Mucosa of stomach (tissue), 1 donor: Measurements from ENCODE around the gene CXCL5.
"Not testable (repeated sequence)": the region's sequence is repeated elsewhere in the genome, so short reads cannot be mapped to it uniquely, and the experiment has no call there.

ENCODE experiments used
- H3K27me3 ChIP-seq: one replicate; pipeline ENCODE4 v1.7.0; 2013; ENCODE audit warnings: mild to moderate bottlenecking, low read length; ENCODE audit not compliant: control insufficient read depth, insufficient read depth
- H3K36me3 ChIP-seq: one replicate; pipeline ENCODE4 v1.7.0; 2013; ENCODE audit warnings: low read length; ENCODE audit not compliant: control insufficient read depth, insufficient read depth
- H3K4me1 ChIP-seq: one replicate; pipeline ENCODE4 v1.7.0; 2013; ENCODE audit warnings: mild to moderate bottlenecking, low read length; ENCODE audit not compliant: control insufficient read depth, insufficient read depth
- H3K4me3 ChIP-seq: one replicate; pipeline ENCODE4 v1.7.0; 2013; ENCODE audit warnings: low read length
- H3K9ac ChIP-seq: one replicate; pipeline ENCODE4 v1.7.0; 2013; ENCODE audit warnings: mild to moderate bottlenecking, low read length, moderate library complexity
- H3K9me3 ChIP-seq: one replicate; pipeline ENCODE4 v1.7.0; 2013; ENCODE audit warnings: mild to moderate bottlenecking, low read length, moderate library complexity; ENCODE audit not compliant: control insufficient read depth
- donor health status: Pancreatic carcinoma.

The CXCL5 gene

GRCh38 chr4:73959041-73959440 lies 39.4 kb downstream of the CXCL5 start:
- H3K9me3 ChIP-seq, H3K36me3 ChIP-seq: not testable (repeated sequence)

GRCh38 chr4:73952352-73952751 lies 46.1 kb downstream of the CXCL5 start:
- H3K9me3 ChIP-seq, result no peaks in the 10 kb centered on the region
- H3K36me3 ChIP-seq, result no peaks in the 10 kb centered on the region
- no peak overlapping the region for H3K9ac ChIP-seq
- H3K4me3 ChIP-seq, result no peak overlapping the region
- peaks cover 8% of the 10 kb centered on the region for H3K4me1 ChIP-seq
- no peaks in the 10 kb centered on the region for H3K27me3 ChIP-seq

More at GRCh38 chr4:73959041-73959440, 39.4 kb downstream of the CXCL5 start:
- H3K27me3 ChIP-seq, H3K4me3 ChIP-seq, H3K9ac ChIP-seq, H3K4me1 ChIP-seq: not testable (repeated sequence)

DNA sequence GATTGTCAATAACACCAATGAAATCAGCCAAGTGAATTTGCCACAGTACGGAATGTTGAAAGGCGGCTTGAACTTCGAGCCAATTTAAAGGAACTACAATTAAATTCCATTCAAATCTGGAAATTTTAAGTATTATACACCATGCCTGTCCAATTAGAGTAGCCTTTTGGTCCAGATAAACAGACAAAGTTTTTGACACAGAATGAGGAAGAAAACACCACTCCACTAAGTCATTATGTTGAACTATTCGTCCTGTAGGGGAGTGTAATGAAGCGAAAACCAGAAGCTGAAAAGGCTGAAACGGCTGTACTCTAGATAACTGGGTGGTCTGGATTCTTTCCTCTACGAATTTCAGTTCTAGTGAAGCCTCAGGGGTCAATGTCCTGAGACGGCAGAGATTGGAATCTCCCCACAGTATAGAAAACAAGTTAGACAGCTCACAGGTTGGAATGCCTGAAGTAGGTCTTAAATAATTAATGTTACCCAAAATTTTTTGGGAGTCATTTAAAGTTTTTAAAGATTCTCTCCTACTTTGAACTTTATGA lies 48.0 kb downstream of the CXCL5 start:
- not testable (repeated sequence) for H3K36me3 ChIP-seq, H3K9me3 ChIP-seq, H3K27me3 ChIP-seq, H3K4me3 ChIP-seq, H3K9ac ChIP-seq
- H3K4me1 ChIP-seq, result peaks cover 11% of the 10 kb centered on the region

- H3K36me3 ChIP-seq, result no peaks in the 10 kb centered on the region
- no peak overlapping the region for H3K4me3 ChIP-seq
- H3K4me1 ChIP-seq, result peaks cover 11% of the 10 kb centered on the region
- H3K9me3 ChIP-seq, result no peaks in the 10 kb centered on the region
- H3K9ac ChIP-seq, result no peak overlapping the region
- H3K27me3 ChIP-seq, result peaks cover under 1% of the 10 kb centered on the region
Observed at GRCh38 chr4:73948990-73949706, 49.3 kb downstream of the CXCL5 start.

DNA sequence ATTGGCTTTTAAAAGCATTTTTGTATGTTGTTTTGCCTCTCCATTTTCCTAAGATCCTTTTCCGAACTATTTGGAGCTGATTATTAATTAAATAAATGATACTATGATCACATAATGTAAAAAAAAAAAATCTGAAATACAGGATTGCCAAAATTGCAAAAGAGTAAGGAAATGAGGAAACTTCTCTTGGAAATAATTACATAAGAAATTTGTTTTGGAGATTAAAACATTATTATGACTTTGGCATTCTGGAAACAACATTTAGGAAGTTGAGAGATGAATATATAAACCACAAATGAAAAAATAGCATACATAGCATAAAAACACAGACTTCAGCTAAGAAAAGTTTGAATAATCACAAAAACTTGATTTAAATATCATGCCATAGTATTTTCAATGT lies 50.2 kb downstream of the CXCL5 start:
- Histone ChIP-seq H3K27me3 (peaks cover 5% of the 10 kb centered on the region), H3K4me1 (peaks cover 14% of the 10 kb centered on the region), H3K9me3 (no peaks in the 10 kb centered on the region), H3K4me3 (no peak overlapping the region), H3K9ac (no peak overlapping the region), H3K36me3 (no peaks in the 10 kb centered on the region)

- H3K9ac ChIP-seq, result no peak overlapping the region
Observed at GRCh38 chr4:73947239-73947985, 51.1 kb downstream of the CXCL5 start.

DNA sequence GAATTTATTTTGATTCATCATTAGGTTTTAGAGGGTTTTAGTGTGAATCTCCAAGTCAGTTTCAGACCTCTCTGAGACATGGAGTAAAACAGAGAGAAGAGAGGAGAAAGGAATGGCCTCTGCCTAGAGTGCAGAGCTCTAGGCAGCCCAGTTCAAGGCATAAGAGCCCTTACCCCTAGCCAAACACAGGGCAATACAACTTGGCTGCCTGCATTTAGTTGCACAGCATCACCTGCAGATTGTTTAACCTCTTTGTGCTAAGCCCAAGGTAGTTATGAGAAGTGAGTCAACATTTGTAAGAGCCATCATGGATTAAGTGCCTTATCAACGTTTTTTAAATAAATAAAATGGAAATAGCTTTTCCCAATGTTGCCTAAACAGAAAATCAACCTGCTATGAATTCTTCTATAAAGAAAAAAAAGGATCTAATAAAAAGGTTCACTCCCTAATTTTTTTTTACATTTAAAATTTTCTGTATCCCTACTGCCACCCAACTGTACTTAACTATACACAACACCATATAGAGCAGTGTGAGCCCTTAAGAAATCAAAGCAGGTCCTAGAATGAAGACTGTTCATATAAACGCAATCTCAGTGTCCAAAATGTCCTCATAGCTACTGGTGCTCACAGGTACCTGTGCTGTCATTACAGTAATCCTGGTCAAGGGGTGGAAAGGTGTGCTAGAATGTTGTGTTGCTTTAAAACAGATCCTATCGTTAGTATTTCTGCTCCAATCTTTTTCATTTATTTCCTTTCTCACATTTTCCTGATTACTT lies 52.6 kb downstream of the CXCL5 start:
- Histone ChIP-seq H3K4me3 (no peak overlapping the region), H3K27me3 (peaks cover 5% of the 10 kb centered on the region), H3K9me3 (no peaks in the 10 kb centered on the region), H3K9ac (no peak overlapping the region), H3K4me1 (peaks cover 14% of the 10 kb centered on the region), H3K36me3 (no peaks in the 10 kb centered on the region)

More at GRCh38 chr4:73947239-73947985, 51.1 kb downstream of the CXCL5 start:
- H3K4me3 ChIP-seq, result no peak overlapping the region
- peaks cover 14% of the 10 kb centered on the region for H3K4me1 ChIP-seq
- H3K36me3 ChIP-seq, result no peaks in the 10 kb centered on the region
- H3K9me3 ChIP-seq, result no peaks in the 10 kb centered on the region
- H3K27me3 ChIP-seq, result peaks cover 5% of the 10 kb centered on the region
